GM10248 (cell line): Measurements from ENCODE around the gene MYOM3.

ENCODE experiments used
- CTCF ChIA-PET: fragments of 300-600 bp; sonication (Branson Sonifier 250); formaldehyde crosslinking; extraction: SDS; loops from one replicate; lab custom pipeline; 2021; ENCODE audit warnings: antibody characterized with exemption; lab: Yijun Ruan, JAX
- POLR2A ChIA-PET: fragments of 350-650 bp; sonication (Branson Sonifier 250); formaldehyde crosslinking; extraction: SDS; loops from one replicate; lab custom pipeline; 2020; ENCODE audit warnings: antibody characterized with exemption; lab: Yijun Ruan, JAX
- DNase-seq: peaks from one replicate; pipeline ENCODE4 v3.0.0; 2012; ENCODE audit errors: extremely low spot score
- TF ChIP-seq, protein P1 (sequence below): IDR thresholded peaks from 2 replicates; pipeline ENCODE4 v1.5.1; 2012; ENCODE audit warnings: mild to moderate bottlenecking, low read depth; ENCODE audit errors: extremely low read depth, missing control alignments, control extremely low read depth

MYOM3 gene

DNA sequence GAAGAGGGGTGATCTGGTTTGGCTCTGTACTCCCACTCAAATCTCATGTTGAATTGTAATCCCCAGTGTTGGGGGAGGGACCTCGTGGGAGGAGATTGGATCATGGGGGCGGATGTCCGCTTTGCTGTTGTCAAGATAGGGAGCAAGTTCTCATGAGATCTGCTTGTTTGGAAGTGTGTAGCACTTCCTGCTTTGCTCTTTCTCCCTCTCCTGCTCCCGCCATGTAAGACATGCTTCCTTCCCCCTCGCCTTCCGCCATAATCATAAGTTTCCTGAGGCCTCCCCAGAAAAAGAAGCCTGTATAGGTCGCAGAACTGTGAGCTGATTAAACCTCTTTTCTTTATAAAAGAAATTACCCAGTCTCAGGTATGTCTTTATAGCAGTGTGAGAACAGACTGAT lies 27.9 kb downstream of the MYOM3 start:
- TF ChIP-seq, protein P1, sequence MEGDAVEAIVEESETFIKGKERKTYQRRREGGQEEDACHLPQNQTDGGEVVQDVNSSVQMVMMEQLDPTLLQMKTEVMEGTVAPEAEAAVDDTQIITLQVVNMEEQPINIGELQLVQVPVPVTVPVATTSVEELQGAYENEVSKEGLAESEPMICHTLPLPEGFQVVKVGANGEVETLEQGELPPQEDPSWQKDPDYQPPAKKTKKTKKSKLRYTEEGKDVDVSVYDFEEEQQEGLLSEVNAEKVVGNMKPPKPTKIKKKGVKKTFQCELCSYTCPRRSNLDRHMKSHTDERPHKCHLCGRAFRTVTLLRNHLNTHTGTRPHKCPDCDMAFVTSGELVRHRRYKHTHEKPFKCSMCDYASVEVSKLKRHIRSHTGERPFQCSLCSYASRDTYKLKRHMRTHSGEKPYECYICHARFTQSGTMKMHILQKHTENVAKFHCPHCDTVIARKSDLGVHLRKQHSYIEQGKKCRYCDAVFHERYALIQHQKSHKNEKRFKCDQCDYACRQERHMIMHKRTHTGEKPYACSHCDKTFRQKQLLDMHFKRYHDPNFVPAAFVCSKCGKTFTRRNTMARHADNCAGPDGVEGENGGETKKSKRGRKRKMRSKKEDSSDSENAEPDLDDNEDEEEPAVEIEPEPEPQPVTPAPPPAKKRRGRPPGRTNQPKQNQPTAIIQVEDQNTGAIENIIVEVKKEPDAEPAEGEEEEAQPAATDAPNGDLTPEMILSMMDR, result no peak
- ChIA-PET CTCF (interaction anchor here (0.9 to 3.1 kb wide), 4 partner anchors 8 to 307 kb away, joined by 3 to 14 read pairs (median 8); no protein-coding TSS in a partner anchor), POLR2A (no interaction called here)
- DNase-seq, result no peak

DNA sequence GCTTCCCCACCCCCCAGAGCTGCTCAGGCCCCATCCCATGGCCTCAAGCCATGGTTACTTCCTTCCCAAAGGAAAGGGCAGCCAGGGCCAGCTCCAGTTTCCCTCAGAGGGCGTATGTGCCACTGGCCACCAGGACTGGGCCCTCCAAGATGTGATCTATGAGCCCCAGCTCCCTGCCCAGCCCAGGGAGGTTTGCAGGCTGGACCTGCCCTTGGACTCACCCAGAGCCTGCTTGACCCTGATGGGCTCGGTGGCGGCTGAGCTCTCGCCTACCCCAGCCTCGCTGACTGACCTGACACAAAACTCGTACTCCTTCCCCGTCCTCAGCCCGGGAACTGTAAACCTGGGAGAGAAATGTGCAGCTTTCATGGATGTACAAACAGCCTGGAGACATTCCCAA lies 29.6 kb downstream of the MYOM3 start:
- ChIA-PET POLR2A (no interaction called here), CTCF (interaction anchor here (2.8 to 3.1 kb wide), 2 partner anchors 11 to 22 kb away, joined by 13 to 14 read pairs; no protein-coding TSS in a partner anchor)
- TF ChIP-seq, protein P1, result no peak
- no peak for DNase-seq

DNA sequence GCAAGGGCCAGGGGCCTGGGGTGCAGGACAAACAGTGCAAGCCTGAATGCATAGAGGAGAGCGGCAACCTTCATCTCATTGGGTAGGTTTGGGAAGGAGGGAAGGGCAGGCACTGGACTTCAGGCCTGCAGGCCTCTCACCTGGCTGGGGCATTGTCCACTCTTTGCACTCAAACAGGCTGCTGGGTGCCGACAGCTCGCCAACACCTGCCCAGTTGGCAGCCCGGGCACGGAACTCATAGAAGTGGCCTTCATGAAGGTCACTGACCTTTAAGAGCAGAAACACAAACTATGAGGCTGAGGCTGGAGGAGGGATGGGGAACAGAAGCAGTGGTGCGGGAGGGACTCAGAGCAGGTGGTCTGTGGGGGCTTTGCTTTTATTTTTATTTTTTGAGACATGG lies 30.7 kb downstream of the MYOM3 start:
- TF ChIP-seq, protein P1, result no peak
- ChIA-PET POLR2A (no interaction called here), CTCF (interaction anchor here (1.4 to 2.8 kb wide), 2 partner anchors 11 to 21 kb away, joined by 5 to 13 read pairs; no protein-coding TSS in a partner anchor)
- no peak for DNase-seq

- ChIA-PET POLR2A (no interaction called here), CTCF (interaction anchor here (1.4 kb wide), 1 partner anchor 9 kb away, joined by 5 read pairs; no protein-coding TSS in a partner anchor)
- no peak for DNase-seq
- TF ChIP-seq, protein P1, result no peak
Measured at GRCh38 chr1:24080131-24080530, 31.8 kb downstream of the MYOM3 start.

DNA sequence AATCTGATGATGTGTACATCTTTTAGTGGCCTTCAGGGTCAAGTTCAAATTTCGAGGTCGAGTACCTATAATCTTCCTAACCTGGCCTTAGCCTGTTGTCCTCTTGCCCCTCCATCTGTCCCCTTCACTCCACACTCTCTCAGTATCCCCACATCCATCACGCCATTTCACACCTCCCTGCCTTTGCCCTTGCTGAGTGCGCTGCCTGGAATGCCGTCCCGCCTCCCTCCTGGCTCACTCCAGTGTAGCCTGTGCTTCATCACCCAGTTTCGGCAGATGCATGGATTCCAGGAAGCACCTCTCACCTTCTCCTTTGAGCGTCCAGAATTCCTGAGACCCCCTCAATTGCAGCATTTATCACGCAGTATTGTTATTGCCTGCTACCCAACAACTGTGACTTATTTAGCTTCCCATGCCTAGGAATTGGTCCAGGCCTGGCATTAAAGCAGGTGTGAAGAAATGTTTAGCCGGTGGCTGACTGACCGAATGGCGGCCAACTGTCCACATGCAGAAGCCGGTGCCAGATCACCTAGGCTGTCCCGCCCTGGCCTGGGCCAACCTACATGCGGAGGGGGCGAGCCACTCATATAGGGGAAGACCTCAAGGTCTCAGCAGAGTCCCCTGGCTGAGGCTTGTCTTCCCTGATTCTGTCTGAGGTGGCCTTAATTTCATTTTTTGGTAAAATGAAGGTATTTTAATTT lies 34.5 kb downstream of the MYOM3 start:
- no peak for DNase-seq
- POLR2A ChIA-PET, result no interaction called here
- CTCF ChIA-PET, result no interaction called here
- TF ChIP-seq, protein P1, result no peak

- TF ChIP-seq, protein P1, result no peak
- no peak for DNase-seq
- CTCF ChIA-PET, result interaction anchor here (1.2 kb wide), 1 partner anchor 9 kb away, joined by 3 read pairs; no protein-coding TSS in a partner anchor
- POLR2A ChIA-PET, result no interaction called here
Measured at GRCh38 chr1:24075946-24076345, 36.0 kb downstream of the MYOM3 start.
